Lower lobe of right lung (tissue), 2 donors: ENCODE data around the gene PLA2G4E. TPM values are rescaled to one million over a fixed set of nuclear protein-coding genes. Genes with fewer than 3 reads are reported as not detected.

Experiments
- ATAC-seq, 2 donors: fragments of 200-7000 bp; cut with Tn5 transposase; one replicate each; pipeline ENCODE4 v1.9.1; 2020 to 2022; ENCODE audit warnings: mild to moderate bottlenecking in 2 of 2, moderate library complexity in 2 of 2
- DNase-seq: peaks from one replicate; pipeline ENCODE4 v3.0.0-alpha.2; 2020
- H3K27ac ChIP-seq: fragments of 200-600 bp; one replicate; pipeline ENCODE4 v1.8.0; 2022
- H3K27me3 ChIP-seq: fragments of 200-600 bp; one replicate; pipeline ENCODE4 v1.8.0; 2022; ENCODE audit warnings: low read depth
- H3K36me3 ChIP-seq: fragments of 200-600 bp; one replicate; pipeline ENCODE4 v1.8.0; 2022; ENCODE audit warnings: mild to moderate bottlenecking
- H3K4me1 ChIP-seq: fragments of 200-600 bp; one replicate; pipeline ENCODE4 v1.8.0; 2022
- H3K4me3 ChIP-seq: fragments of 200-600 bp; one replicate; pipeline ENCODE4 v1.8.0; 2022; ENCODE audit warnings: mild to moderate bottlenecking
- H3K9me3 ChIP-seq: fragments of 200-600 bp; one replicate; pipeline ENCODE4 v1.8.0; 2022
- intact Hi-C: fragments of 100-400 bp; cut with DNase I; formaldehyde crosslinking; loops from one replicate; pipeline ENCODE4 v1.11.0; 2022
- total RNA-seq: library from RNA; stranded (reverse); fragmentation: NEBNext Ultra II Directional; extraction: Animal tissue kit (Norgen Biotek cat#: 25700); gene quantifications from one replicate; pipeline ENCODE4 v1.2.1, GENCODE V29; 2021
- TF ChIP-seq, protein P1 (sequence below): fragments of 200-600 bp; IDR thresholded peaks from one replicate; pipeline ENCODE4 v1.8.0; 2022; ENCODE audit warnings: antibody characterized with exemption, mild to moderate bottlenecking
- donor health status: DM: no; HTN: yes; CAD: no; lungs with severe emphysema.

The PLA2G4E gene
- total RNA-seq, 1 donor from 2014 or later = 1.1 TPM

DNA sequence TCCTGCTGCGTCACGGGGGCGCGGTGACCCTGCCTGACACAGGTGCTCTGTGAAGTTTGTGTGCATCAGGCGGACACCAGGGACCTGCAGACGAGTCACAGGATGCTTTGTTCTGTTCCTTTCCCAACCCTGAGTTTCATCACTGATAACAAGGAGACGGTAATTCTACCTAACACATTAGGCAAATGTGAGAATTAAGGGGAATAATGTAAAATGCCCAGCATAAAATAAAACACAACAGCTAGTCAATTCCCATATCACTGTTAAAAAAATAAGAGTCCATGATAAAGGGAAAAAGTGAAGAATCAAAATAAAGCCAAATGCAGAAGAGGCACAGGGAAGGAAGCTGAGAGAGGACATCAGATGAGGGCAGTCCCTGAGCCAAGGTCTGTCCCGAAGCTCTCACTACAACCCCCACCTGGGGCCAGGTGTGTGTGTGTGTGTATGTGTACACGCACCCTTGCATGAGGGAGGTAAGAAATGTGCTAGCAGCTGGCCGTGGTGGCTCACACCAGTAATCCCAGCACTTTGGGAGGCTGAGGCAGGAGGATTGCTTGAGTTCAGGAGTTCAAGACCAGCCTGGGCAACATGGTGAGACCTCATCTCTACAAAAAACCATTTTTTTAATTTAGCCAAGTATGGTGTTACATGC, 46.0 kb upstream of the PLA2G4E start:
- Histone ChIP-seq H3K4me3 (no peak overlapping the region), H3K36me3 (no peaks in the 10 kb centered on the region), H3K27ac (no peak overlapping the region), H3K27me3 (no peaks in the 10 kb centered on the region), H3K9me3 (no peaks in the 10 kb centered on the region), H3K4me1 (peaks cover 4% of the 10 kb centered on the region)
- DNase-seq (no peak), ATAC-seq (no peak)
- TF ChIP-seq, protein P1, sequence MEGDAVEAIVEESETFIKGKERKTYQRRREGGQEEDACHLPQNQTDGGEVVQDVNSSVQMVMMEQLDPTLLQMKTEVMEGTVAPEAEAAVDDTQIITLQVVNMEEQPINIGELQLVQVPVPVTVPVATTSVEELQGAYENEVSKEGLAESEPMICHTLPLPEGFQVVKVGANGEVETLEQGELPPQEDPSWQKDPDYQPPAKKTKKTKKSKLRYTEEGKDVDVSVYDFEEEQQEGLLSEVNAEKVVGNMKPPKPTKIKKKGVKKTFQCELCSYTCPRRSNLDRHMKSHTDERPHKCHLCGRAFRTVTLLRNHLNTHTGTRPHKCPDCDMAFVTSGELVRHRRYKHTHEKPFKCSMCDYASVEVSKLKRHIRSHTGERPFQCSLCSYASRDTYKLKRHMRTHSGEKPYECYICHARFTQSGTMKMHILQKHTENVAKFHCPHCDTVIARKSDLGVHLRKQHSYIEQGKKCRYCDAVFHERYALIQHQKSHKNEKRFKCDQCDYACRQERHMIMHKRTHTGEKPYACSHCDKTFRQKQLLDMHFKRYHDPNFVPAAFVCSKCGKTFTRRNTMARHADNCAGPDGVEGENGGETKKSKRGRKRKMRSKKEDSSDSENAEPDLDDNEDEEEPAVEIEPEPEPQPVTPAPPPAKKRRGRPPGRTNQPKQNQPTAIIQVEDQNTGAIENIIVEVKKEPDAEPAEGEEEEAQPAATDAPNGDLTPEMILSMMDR = no peak
- intact Hi-C loops = loop anchor here (10.0 kb wide), 1 partner anchor 82 kb away; no protein-coding TSS in a partner anchor

DNA sequence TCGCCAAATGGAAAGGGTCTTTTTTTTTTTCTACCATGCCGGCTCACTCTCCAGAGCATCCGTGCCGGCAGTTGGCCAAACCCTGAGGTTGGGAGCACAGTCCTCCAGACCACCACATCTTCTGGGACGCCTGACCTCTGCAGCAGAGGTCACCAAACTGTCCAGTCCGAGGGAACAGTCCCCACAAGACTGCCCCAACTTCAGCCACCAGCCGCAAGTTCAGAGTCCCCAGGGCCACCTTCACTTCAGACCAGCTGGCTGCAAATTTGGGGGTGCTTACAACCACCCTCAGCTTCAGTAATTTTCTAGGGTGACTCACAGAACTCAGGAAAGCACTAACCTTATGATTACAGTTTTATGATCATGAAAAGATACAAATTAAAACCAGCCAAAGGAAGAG, 44.6 kb upstream of the PLA2G4E start:
- Histone ChIP-seq H3K9me3 (no peaks in the 10 kb centered on the region), H3K27ac (no peak overlapping the region), H3K4me1 (peaks cover 4% of the 10 kb centered on the region), H3K27me3 (no peaks in the 10 kb centered on the region), H3K36me3 (no peaks in the 10 kb centered on the region), H3K4me3 (no peak overlapping the region)
- no peak for DNase-seq
- intact Hi-C loops = loop anchor here (10.0 kb wide), 1 partner anchor 81 kb away; no protein-coding TSS in a partner anchor
- no peak for ATAC-seq
- TF ChIP-seq, protein P1 = no peak

DNA sequence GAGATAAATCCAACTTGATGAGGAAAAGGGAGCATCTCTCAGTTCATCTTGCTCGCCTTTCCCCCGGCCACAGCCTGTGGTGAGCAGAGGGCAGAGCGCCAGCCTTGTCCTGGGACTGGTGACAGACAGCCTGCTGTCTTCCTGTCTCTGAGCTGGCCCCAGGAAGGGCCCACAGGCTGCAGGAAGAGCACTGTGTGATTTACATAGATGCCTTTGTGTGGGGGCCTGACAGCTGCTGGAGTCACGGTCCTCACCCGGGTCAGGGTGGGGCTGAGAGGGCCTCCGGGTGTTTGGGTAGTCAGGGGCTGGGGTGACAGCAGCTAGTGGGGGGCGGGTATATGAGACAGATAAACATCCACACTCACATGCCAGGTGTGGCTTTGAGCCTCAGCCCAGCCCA, 44.2 kb upstream of the PLA2G4E start:
- no peak overlapping the region for H3K4me3 ChIP-seq
- H3K27ac ChIP-seq = no peak overlapping the region
- no peaks in the 10 kb centered on the region for H3K9me3 ChIP-seq
- no peaks in the 10 kb centered on the region for H3K27me3 ChIP-seq
- intact Hi-C loops = loop anchor here (10.0 kb wide), 1 partner anchor 80 kb away; no protein-coding TSS in a partner anchor
- TF ChIP-seq, protein P1 = no peak
- no peak for DNase-seq
- peak; percentile 10 to 13 for ATAC-seq
- H3K4me1 ChIP-seq = peaks cover 6% of the 10 kb centered on the region
- H3K36me3 ChIP-seq = no peaks in the 10 kb centered on the region

DNA sequence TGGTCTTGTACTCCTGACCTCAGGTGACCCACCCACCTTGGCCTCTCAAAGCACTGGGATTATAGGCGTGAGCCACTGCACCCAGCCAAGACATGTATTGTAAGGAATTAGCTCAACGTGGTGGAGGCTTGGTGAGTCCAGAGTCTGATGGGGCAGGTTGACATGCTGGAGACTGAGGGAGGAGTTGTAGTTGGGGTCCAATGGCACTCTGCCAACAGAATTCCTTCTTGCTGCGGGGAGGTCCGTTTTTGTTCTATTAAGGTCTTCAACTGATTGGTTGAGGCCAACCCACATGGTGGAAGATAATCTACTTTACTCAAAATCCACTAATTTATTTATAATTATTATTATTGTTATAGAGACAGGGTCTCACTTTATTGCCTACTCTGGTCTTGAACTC, 43.4 kb upstream of the PLA2G4E start:
- H3K4me1 ChIP-seq = peaks cover 11% of the 10 kb centered on the region
- intact Hi-C loops = loop anchor here (10.0 kb wide), 1 partner anchor 79 kb away; no protein-coding TSS in a partner anchor
- H3K4me3 ChIP-seq = no peak overlapping the region
- H3K36me3 ChIP-seq = no peaks in the 10 kb centered on the region
- TF ChIP-seq, protein P1 = no peak
- DNase-seq (no peak), ATAC-seq (no peak)
- H3K27me3 ChIP-seq = no peaks in the 10 kb centered on the region
- H3K27ac ChIP-seq = no peak overlapping the region
- H3K9me3 ChIP-seq = no peaks in the 10 kb centered on the region

DNA sequence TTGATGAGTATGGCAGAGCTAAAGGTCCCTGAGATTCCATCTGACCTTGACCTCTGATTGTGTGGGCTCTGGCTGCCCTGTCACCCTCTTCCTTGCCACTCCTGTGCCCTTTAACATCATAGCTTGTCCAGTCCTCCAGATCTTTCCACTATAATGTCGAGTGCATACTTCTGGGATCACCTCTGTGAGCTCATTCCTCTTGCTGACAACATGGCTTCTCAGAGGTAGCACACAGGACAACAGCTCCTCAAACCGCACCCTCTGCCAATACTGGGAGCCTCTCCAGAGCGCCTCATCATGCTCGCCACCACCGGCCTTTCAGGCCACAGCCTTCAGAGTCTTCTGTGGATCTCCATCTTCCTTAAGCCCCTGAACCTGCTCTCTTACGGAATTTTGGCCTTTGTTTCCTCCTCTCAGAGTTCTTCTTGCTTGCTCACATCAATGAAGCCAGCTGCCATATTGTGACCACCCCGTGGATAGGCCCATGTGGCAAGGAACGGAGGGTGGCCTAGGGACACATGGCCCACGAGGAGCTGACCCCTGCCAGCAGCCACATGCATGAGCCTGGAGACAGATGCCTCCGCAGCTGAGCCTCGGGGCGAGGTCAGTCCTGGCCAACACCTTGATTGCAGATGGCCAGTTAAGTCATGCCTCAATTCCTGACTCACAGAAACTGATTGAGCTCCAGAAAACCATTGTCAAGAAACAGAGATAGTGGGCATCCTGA, 42.4 kb upstream of the PLA2G4E start:
- no peak overlapping the region for H3K27ac ChIP-seq
- no peak overlapping the region for H3K4me3 ChIP-seq
- H3K9me3 ChIP-seq = no peaks in the 10 kb centered on the region
- TF ChIP-seq, protein P1 = no peak
- no peaks in the 10 kb centered on the region for H3K36me3 ChIP-seq
- intact Hi-C loops = loop anchor here (10.0 kb wide), 1 partner anchor 78 kb away; no protein-coding TSS in a partner anchor
- no peaks in the 10 kb centered on the region for H3K27me3 ChIP-seq
- peaks cover 11% of the 10 kb centered on the region for H3K4me1 ChIP-seq
- DNase-seq (no peak), ATAC-seq (no peak)
